ENCODE results near the gene DIS3L2.
"Not testable (repeated sequence)": the region's sequence is repeated elsewhere in the genome, so short reads cannot be mapped to it uniquely, and the experiment has no call there.

DIS3L2 gene

GRCh38 chr2:232308986-232309385, 347.5 kb downstream of the DIS3L2 start:
- no peak overlapping the region for H3K4me3 ChIP-seq (ENCODE audit: low read depth, low read length)
- TF ChIP-seq CTCF (IDR thresholded peaks at IDR 0.05; ENCODE audit: low read depth, low read length), result no peak
- in situ Hi-C loops (cut with HindIII; ENCODE audit: low sequenced_read_pairs), result no loop called here
- no peak for DNase-seq (ENCODE audit: low read depth, low spot score)

DNA sequence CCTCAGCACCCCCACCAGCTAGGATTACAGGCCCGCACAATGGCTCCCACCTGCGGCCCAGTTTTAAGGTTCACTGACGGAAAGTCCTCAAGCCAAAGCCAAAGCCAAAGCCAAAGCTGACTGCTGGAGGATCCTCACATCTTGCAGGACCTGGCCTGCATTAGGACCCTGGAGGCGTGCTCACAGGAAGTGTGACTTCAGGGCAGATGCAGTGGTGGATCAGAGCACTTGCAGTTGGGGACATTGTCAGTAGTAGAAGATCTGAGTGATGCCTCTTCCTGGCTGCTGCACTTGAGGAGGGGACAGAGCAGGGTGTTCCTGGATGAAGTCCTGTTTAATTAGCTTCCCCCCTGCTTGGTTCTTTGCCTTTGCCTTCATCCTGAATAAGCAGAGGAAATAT, 348.1 kb downstream of the DIS3L2 start:
- no peak overlapping the region for H3K4me3 ChIP-seq (ENCODE audit: low read depth, low read length)
- in situ Hi-C loops (cut with HindIII; ENCODE audit: low sequenced_read_pairs), result no loop called here
- no peak for TF ChIP-seq CTCF (IDR thresholded peaks at IDR 0.05; ENCODE audit: low read depth, low read length)
- DNase-seq (ENCODE audit: low read depth, low spot score), result no peak

DNA sequence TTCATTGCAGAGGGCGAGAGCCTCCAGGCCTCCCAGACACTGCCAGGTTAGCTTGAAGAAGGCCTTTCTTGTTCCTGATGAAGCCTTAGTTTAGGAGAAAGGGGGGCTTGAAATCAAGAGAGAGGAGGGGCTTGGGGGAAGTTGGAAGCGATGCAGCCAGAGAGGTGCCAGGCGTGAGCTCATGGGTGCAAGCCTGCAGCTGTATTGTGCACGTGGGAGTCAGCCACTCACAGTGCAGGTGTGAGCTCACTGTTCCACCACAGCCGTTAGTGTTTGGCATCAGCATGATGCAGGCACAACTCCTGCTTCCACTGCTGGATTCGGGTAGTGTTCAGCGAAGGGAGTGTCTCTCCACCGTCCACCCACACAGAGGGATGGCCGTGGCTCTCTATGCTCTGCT, 348.6 kb downstream of the DIS3L2 start:
- in situ Hi-C loops (cut with HindIII; ENCODE audit: low sequenced_read_pairs), result no loop called here
- no peak for DNase-seq (ENCODE audit: low read depth, low spot score)
- no peak overlapping the region for H3K4me3 ChIP-seq (ENCODE audit: low read depth, low read length)
- TF ChIP-seq CTCF (IDR thresholded peaks at IDR 0.05; ENCODE audit: low read depth, low read length), result no peak

DNA sequence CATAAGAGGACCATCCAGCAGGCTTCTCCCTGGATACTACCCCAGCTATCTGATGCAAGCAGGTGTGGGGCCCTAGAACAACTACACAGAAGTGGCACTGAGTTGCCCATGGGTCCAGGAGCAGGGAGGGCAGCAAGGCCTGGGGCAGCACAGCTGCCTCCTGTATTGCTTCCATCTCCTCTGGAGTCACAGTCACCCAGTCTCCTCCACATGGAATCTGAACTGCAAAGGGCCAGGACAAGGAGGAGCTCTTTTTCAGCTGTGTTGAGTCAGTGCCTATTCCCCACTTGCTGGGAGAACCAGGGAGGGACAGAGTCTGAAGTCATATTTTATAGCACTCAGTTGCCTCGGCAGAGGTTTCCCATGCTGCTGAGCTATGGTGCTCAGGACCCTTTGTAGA, 349.2 kb downstream of the DIS3L2 start:
- DNase-seq (ENCODE audit: low read depth, low spot score), result no peak

GRCh38 chr2:232313645-232314044, 352.1 kb downstream of the DIS3L2 start:
- in situ Hi-C loops (cut with HindIII; ENCODE audit: low sequenced_read_pairs); H3K4me3 ChIP-seq (ENCODE audit: low read depth, low read length); DNase-seq (ENCODE audit: low read depth, low spot score): not testable (repeated sequence)

More for the DNA sequence above, 349.2 kb downstream of the DIS3L2 start:
- in situ Hi-C loops (cut with HindIII; ENCODE audit: low sequenced_read_pairs), result no loop called here
- TF ChIP-seq CTCF (IDR thresholded peaks at IDR 0.05; ENCODE audit: low read depth, low read length), result no peak
- H3K4me3 ChIP-seq (ENCODE audit: low read depth, low read length), result no peak overlapping the region

- no peak overlapping the region for H3K4me3 ChIP-seq (ENCODE audit: low read depth, low read length)
- TF ChIP-seq CTCF (IDR thresholded peaks at IDR 0.05; ENCODE audit: low read depth, low read length), result peak; percentile 15
- in situ Hi-C loops (cut with HindIII; ENCODE audit: low sequenced_read_pairs), result no loop called here
- peak; percentile 76 for DNase-seq (ENCODE audit: low read depth, low spot score)
Observed at GRCh38 chr2:232315049-232315922, 353.8 kb downstream of the DIS3L2 start.

DNA sequence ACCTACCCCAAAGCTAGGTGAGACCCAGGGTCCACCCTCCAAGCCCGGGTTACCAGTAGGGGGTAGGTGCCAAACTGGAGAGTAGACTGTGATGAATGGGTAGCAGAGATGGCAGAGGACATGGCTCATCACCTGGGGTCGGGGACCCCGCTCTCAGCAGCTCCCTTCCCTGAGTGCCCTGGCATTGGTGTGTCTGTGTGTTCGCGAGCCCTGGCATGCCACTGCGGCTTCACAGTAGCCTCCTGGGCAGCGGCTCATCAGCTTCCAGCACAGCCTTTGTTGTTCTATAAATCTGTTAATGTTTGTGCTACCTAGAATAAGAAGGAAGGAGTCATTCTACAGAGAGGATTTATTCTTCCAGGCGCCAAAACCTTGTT, 354.4 kb downstream of the DIS3L2 start:
- no peak for TF ChIP-seq CTCF (IDR thresholded peaks at IDR 0.05; ENCODE audit: low read depth, low read length)
- H3K4me3 ChIP-seq (ENCODE audit: low read depth, low read length), result no peak overlapping the region
- in situ Hi-C loops (cut with HindIII; ENCODE audit: low sequenced_read_pairs), result no loop called here
- DNase-seq (ENCODE audit: low read depth, low spot score), result no peak
